ENCODE measurements around the gene ATL1.
"Not testable (repeated sequence)": the region's sequence is repeated elsewhere in the genome, so short reads cannot be mapped to it uniquely, and the experiment has no call there.

The ATL1 gene

DNA sequence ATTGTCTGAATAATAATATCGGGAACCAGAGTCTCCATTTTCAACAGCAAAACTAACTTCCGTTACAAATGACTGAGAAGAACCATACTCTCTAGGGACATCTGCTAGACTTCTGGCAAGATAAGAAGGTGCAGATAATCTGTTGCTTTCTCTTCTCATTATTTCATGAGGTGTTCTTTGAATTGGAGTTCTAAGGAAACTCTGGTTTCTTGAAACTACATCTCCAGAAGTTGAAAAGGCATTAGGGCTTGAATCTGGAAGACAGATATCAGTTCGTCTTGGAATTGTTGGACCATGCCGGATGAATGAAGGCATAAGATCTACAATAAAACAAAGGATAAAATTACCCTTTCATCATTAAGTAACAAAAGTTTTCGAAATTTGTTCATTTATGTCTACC, 105.4 kb downstream of the ATL1 start:
- DNase-seq: not testable (repeated sequence)

DNA sequence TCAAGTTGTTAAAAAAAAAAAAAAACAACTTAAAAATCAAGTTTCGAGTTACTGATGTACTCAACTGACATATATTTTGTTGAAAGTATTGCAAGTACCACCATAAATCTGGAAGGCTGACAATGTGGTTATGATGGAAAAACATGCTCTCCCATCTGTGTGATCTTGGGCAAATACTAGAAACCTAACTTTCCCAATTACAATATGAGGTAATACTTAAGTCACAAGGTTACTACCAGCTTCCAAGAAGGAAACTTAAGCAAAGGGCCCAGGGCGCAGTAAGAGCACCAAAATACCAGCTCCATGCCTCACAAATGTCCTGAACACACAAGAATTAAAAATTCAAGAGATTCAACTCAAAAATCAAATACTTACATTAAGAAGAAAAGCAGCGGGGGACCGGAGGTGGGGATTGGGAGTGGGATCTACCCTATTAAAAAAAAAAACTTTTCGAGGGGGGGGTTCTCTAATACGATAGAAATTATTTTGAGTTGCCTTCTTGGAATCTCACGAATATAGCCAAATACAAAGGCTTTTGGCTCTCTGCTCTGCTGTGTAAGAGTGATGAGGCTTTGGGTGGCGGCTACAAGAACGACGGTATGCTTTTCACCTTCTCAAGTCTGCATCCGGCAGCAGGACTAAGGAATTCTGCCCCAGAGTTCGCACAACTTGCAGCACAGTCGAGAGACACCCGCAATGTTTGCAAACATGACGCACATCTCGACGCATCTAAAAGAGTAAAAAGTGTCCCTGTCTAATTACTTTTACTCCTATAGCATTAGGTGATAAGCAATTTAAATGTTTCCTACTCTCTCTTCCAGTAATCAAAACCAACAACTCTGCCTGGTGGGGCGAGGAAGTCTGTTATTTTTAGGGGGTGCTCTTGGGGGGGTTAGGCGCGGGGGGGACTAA, 107.1 kb downstream of the ATL1 start:
- DNase-seq: no peak

DNA sequence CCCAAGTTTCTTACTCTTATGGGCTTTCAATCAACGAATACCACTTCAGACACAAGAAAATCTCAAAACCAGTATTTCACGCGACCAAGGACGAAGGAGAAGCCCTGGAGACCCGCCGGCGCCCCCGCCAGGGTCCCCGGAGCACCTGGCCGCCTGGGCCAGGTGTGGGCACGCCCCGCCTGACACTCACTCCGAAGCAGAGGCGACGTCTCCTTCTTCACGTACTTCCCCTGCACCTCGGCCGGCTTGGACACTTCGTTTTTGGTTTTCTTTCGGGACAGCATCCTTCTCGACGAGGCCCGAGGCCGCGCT, 107.7 kb downstream of the ATL1 start:
- DNase-seq: no peak

DNA sequence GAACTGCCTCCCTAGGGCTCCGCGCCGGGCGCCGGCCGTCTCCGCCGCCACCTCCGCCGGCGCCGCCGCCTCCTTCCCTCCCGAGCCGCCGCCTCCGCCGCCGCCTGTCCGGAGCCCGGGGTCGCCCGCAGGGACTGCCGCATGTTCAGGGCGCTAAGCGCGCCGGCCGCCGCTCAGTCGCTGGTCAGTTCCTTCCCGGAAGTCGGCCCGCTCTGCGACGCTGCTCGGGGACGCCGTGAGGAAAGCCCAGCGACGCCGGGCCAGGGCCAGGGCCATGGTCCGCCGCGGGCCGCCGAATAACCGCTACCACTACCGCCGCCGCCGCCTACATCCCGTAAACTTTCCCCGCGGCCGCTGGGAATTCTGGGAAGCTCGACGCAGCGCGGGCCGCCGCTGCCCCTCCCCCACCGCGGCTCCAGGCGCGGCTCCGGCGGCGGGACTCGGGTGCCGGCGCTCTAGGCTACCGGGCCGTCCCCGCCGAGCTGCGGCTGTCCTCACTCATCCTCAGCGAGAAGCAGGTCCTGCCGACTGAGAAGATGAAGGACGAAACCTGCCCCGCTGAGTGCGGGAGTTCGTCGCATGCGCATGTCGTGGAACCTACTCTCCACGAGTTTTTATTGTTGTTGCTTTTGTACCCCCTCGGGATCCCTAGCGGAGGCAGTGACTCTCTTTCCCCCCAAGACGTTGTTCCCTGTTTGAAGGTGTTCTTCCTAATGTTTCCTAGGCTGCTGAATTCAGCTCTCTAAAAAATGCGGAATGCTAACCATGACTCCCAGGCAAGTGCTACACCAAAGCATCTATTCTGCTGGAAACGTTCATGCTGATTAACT, 108.3 kb downstream of the ATL1 start, which contains the start of gene SAV1:
Gene SAV1, minus strand, starts transcription at position 311 of the 830 bp plus-strand sequence. CDS start 339 bp downstream, outside the sequence.
- DNase-seq: peak; percentile 19

DNA sequence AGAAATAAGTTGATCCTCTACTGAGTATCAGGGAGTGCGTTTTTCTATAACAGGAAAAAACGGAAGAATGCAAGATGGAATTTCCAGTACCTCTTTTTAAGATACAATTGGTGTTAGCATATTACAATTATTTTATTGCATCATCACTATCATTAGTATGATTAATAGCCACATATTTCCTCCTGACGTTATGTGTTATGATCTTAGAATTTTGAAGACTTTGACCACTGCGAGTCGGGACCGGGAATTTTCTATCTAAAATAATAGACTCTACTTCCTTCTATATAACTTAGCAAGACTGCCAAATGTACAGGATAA, 108.8 kb downstream of the ATL1 start:
- no peak for DNase-seq

DNA sequence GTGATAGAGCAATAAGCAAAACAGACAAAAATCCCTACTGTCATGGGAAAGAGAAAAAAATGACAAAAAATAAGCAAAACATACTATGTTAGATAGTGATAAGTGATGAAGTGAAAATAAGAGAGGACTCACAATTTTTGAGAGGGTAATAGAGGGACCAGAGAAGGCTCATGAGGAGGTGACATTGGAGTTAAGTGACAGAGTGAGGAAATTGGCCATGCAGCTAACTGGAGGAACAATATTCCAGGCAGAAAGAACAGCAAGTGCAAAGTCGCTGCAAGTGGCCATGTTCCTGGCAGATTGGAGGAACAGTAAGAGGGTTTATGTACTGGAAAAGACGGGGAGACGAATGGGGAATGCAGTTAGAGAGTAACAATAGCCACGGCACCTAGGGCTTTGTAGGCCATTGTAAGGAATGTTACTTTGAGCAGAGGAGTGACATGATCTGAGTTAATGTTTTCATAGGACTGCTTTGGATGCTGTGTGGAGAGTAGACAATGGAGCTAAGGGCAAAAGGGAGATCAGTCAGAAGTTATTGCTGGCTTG, 109.6 kb downstream of the ATL1 start:
- no peak for DNase-seq

DNA sequence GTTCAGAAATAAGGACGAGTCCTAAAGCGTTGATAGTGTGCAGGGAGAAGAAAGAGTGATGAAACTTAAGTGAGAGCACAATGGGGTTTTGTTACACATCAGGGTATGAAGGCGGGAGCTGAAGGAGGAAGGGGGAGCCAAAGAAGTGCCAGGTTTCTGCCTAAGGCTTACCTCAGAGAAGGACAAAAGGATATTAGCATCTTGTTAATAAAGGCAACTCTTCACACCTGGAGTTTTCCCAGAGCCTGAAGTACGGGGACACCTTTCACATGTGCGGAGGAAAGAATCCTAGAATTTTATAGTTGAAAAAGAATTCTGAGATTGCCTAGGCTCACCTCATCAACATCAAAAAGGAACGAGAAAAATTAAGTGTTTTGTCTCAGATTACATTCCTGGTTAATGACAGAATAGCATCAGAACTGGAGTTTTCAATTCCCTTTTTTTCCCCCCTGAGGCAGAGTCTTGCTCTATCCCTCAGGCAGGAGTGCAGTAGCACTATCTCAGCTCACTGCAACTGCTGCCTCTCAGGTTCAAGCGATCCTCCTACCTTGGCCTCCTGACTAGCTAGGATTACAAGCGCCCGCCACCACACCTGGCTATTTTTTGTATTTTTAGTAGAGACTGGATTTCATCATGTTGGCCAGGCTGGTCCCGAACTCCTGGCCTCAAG, 110.4 kb downstream of the ATL1 start:
- no peak for DNase-seq

DNA sequence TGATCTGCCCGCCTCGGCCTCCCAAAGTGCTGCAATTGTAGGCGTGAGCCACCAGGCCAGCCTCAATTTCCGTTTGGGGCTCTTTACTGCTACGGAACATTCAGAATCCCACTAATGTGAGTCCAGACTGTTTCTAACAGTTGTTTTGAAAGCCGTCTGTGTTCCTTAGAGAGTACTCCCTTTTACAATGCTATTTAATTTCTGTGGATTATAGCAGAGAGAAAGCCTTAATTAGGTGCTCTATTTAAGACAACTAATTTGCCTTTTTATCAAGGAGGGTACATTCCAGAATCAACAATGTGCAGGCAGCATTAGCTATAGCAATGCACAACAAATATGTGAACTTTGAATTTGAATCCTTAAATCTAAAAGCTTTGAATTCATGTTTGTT, 110.9 kb downstream of the ATL1 start:
- no peak for DNase-seq

DNA sequence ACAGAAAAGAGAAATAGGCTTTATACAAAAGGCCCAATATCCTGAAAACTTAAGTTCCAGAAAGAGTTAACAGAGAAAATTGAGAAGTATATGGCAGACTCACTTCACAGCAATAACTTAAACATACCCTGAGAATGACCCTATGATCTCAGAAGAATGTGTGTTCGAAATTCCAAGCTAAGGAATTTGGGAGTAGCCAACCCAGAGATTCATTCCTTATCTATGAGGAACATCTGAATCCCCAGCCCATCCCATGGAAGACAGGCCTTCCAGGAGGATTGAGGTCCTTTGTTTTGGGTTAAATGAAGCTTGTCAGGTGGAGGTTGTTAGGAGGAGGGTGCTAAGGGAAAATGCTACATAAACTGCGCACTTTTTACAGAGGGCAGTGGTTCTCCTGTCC, 115.7 kb downstream of the ATL1 start:
- DNase-seq: no peak

DNA sequence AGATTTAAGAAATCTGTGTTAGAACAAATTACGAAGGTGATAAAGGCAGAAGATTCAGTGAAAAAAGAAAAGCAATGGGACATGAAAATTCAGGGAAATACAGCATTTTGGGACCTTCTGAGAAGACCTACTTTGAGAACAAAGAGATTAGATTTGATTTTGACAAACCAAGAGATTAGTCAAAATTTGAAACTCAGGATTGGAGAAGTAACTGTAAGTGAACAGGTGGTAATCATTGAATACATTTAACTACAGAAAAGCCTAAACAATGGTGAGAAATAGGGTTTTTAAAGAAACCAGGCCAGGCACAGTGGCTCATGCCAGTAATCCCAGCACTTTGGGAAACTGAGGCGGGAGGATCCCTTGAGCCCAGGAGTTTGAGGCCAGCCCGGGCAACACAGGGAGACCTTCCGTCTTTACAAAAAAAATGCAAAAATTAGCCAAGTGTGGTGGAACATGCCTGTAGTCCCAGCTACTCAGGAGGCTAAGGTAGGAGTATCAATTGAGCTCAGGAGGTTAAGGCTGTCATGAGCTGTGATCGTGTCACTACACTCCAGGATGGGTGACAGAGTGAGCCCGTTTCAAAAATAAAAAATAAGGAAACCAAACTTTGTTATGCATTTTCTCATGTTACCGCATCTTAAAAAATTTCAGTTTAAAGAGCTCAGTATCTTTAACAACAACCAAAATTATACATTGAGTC, 117.0 kb downstream of the ATL1 start:
- DNase-seq: no peak

DNA sequence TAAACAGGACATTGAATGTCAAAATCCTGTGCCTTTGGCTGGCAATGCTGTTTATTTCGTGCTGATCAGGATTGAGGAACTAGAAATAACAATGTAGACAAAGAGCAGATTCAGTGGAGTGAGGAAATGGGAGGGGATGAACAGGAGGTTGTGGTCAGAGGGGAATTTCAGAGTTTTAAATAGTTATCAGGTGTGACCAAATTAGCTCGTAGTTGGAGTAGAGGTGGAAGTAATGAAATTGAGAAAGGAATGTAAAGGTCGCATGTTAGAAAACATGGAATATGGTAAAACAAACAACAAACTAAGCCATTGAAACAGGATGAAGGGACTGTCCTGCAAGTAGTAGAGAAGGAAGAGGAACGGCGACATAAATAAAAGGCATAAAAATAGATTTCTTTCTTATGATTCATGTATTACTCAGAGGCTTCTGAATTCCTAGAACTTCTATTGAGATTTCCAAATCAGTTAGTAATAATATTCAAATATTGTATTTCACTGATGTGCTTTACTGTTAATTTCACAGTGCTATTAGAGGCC, 117.7 kb downstream of the ATL1 start:
- DNase-seq: no peak

DNA sequence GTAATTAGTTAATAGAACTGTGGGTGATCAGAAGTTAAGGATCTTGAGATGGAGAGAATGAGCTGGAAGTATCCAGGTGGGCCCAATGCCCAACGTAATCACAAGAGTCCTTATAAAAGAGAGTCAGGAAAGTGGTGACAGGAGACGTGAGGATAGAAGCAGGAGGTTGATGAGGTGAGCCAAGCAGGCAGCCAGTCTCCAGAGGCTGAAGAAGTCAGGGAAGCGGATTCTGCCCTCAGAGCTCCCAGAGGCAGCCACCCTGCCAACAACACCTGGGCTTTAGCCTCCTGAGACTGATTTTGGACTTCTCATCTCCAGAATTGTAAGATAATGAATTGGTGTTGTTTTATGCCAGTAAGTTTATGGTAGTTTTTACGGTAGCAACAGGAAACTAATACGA, 118.2 kb downstream of the ATL1 start:
- no peak for DNase-seq

DNA sequence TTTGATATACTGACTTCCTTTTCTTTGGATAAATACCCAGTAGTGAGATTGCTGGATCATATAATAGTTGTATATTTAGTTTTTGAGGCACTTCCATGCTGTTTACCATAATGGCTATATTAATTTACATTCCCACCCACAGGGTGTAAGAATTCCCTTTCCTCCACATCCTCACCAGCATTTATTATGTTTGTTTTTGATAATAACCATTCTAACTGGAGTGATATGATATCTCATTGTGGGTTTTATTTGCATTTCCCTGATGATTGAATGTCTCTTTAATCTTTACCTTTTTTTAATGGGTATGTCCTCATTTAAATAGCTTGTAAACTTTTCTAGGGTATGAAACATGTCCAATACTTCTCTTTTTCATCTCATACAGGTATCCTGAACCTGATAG, 119.7 kb downstream of the ATL1 start:
- no peak for DNase-seq
